ENCODE results near the gene SAMSN1. TPM values are rescaled to one million over a fixed set of nuclear protein-coding genes. Genes with fewer than 3 reads are reported as not detected.

Gene SAMSN1
- total RNA-seq, 1 donor from 2014 or later: 1.2 TPM

DNA sequence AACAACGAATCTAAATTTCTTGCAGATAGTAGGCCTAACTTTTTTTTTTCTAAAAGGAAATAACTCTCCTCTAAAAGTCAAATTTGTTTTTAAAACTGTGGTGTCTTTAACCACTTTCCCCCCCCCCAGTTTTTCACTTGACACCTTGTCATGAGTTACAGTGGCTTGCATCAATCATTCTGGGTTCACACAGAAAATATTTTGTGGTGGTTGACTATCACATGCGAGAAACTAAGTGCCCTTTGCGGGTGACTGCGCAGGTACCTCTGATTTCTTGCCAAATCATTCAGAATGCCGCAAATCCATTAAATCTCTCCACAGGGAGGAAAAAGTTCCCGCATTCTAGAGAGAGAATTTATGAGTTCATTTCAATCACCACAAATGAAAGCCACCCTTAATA, 23.8 kb upstream of the SAMSN1 start:
- H3K4me1 ChIP-seq: no peaks in the 10 kb centered on the region
- no peaks in the 10 kb centered on the region for H4K20me1 ChIP-seq (ENCODE audit: low read depth)
- Mint-ChIP-seq H3K4me3 (no peak overlapping the region), H3K4me1 (no peaks in the 10 kb centered on the region), H3K9me3 (no peaks in the 10 kb centered on the region), H3K36me3 (no peaks in the 10 kb centered on the region), H3K27me3 (ENCODE audit: insufficient read depth, low read depth) (no peaks in the 10 kb centered on the region), H3K27ac (no peak overlapping the region)
- no peaks in the 10 kb centered on the region for H3F3A ChIP-seq (ENCODE audit: low read depth)
- no peaks in the 10 kb centered on the region for H3K27me3 ChIP-seq
- no peaks in the 10 kb centered on the region for H3K79me2 ChIP-seq (ENCODE audit: low read depth)
- no peaks in the 10 kb centered on the region for H3K9me3 ChIP-seq (ENCODE audit: low read depth)
- H3K36me3 ChIP-seq: no peaks in the 10 kb centered on the region
- H3K27ac ChIP-seq: no peak overlapping the region
- no peak for DNase-seq (ENCODE audit: low spot score)
- no peak overlapping the region for H3K4me2 ChIP-seq
- TF ChIP-seq CTCF (IDR thresholded peaks at IDR 0.05) (no peak), EZH2 (IDR thresholded peaks at IDR 0.05) (no peak), EZH2phosphoT487 (IDR thresholded peaks at IDR 0.05) (no peak)
- H2AFZ ChIP-seq (replicated peaks): no peak overlapping the region
- H3K4me3 ChIP-seq: no peak overlapping the region
- H3K9ac ChIP-seq: no peak overlapping the region

GRCh38 chr21:14569026-14569621, 23.0 kb upstream of the SAMSN1 start:
- H3K4me2 ChIP-seq: no peak overlapping the region

GRCh38 chr21:14567331-14568279, 21.5 kb upstream of the SAMSN1 start:
- H3K79me2 ChIP-seq (ENCODE audit: low read depth): no peaks in the 10 kb centered on the region
- Mint-ChIP-seq H3K36me3 (no peaks in the 10 kb centered on the region), H3K27ac (no peak overlapping the region), H3K9me3 (no peaks in the 10 kb centered on the region), H3K4me1 (no peaks in the 10 kb centered on the region), H3K4me3 (no peak overlapping the region), H3K27me3 (ENCODE audit: insufficient read depth, low read depth) (peaks cover 2% of the 10 kb centered on the region)
- H3K9ac ChIP-seq: no peak overlapping the region
- no peak overlapping the region for H3K27ac ChIP-seq
- no peaks in the 10 kb centered on the region for H3F3A ChIP-seq (ENCODE audit: low read depth)
- H3K4me1 ChIP-seq: no peaks in the 10 kb centered on the region
- H3K9me3 ChIP-seq (ENCODE audit: low read depth): no peaks in the 10 kb centered on the region
- TF ChIP-seq EZH2phosphoT487 (IDR thresholded peaks at IDR 0.05) (no peak), CTCF (IDR thresholded peaks at IDR 0.05) (no peak), EZH2 (IDR thresholded peaks at IDR 0.05) (no peak)
- H3K4me3 ChIP-seq: no peak overlapping the region
- H3K27me3 ChIP-seq: no peaks in the 10 kb centered on the region
- no peak overlapping the region for H2AFZ ChIP-seq (replicated peaks)
- H4K20me1 ChIP-seq (ENCODE audit: low read depth): no peaks in the 10 kb centered on the region
- H3K4me2 ChIP-seq: no peak overlapping the region
- no peak for DNase-seq (ENCODE audit: low spot score)
- no peaks in the 10 kb centered on the region for H3K36me3 ChIP-seq

More at GRCh38 chr21:14569026-14569621, 23.0 kb upstream of the SAMSN1 start:
- no peaks in the 10 kb centered on the region for H3K36me3 ChIP-seq
- DNase-seq (ENCODE audit: low spot score): no peak
- no peak overlapping the region for H3K27ac ChIP-seq
- H3F3A ChIP-seq (ENCODE audit: low read depth): no peaks in the 10 kb centered on the region
- H3K4me1 Mint-ChIP-seq: no peaks in the 10 kb centered on the region
- no peaks in the 10 kb centered on the region for H3K4me1 ChIP-seq
- H3K9ac ChIP-seq: no peak overlapping the region
- no peaks in the 10 kb centered on the region for H3K36me3 Mint-ChIP-seq
- H3K79me2 ChIP-seq (ENCODE audit: low read depth): no peaks in the 10 kb centered on the region
- H3K4me3 Mint-ChIP-seq: no peak overlapping the region
- no peaks in the 10 kb centered on the region for H3K27me3 ChIP-seq
- no peak overlapping the region for H3K27ac Mint-ChIP-seq
- H3K27me3 Mint-ChIP-seq (ENCODE audit: insufficient read depth, low read depth): peaks cover 2% of the 10 kb centered on the region
- H4K20me1 ChIP-seq (ENCODE audit: low read depth): no peaks in the 10 kb centered on the region
- H3K4me3 ChIP-seq: no peak overlapping the region
- no peaks in the 10 kb centered on the region for H3K9me3 Mint-ChIP-seq
- H3K9me3 ChIP-seq (ENCODE audit: low read depth): no peaks in the 10 kb centered on the region
- H2AFZ ChIP-seq (replicated peaks): no peak overlapping the region
- TF ChIP-seq CTCF (IDR thresholded peaks at IDR 0.05) (no peak), EZH2phosphoT487 (IDR thresholded peaks at IDR 0.05) (no peak)
